Measurements from ENCODE around the gene PHETA1.

Gene PHETA1

GRCh38 chr12:111311011-111311410, 57.9 kb downstream of the PHETA1 start:
- no peaks in the 10 kb centered on the region for H3K9me3 Mint-ChIP-seq
- H3K27ac Mint-ChIP-seq: no peak overlapping the region
- no peak overlapping the region for H3K4me3 Mint-ChIP-seq
- peaks cover 4% of the 10 kb centered on the region for H3K27me3 Mint-ChIP-seq
- H3K36me3 Mint-ChIP-seq: no peaks in the 10 kb centered on the region
- H3K4me1 Mint-ChIP-seq: peaks cover 15% of the 10 kb centered on the region

Measured in activated naive CD4-positive, alpha-beta T cell treated with anti-CD3 and anti-CD28 coated beads, Interleukin-2, amount 50 U/mL, for 24 hours (primary cell).